ENCODE measurements around the gene TRIM2.

DNA sequence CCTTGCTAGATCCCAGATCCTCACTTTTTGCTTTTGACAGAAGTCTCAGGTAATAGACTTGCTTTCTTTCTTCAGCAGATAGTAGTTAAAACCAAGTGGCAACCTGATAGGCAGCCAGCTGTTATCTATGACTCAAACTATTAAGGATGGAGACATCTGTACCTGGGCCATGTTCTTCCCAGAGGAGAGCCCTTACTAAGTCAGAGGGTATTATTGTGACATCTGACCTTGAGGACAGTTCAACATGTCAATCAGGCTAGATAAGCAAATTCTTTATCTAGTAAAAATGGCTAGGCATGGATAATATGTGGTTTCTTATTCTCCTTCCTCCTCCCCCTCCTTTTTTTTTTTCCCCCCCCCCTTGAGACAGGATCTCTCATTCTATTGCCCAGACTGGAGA lies 39.2 kb downstream of the TRIM2 start:
- TF ChIP-seq, protein P1, sequence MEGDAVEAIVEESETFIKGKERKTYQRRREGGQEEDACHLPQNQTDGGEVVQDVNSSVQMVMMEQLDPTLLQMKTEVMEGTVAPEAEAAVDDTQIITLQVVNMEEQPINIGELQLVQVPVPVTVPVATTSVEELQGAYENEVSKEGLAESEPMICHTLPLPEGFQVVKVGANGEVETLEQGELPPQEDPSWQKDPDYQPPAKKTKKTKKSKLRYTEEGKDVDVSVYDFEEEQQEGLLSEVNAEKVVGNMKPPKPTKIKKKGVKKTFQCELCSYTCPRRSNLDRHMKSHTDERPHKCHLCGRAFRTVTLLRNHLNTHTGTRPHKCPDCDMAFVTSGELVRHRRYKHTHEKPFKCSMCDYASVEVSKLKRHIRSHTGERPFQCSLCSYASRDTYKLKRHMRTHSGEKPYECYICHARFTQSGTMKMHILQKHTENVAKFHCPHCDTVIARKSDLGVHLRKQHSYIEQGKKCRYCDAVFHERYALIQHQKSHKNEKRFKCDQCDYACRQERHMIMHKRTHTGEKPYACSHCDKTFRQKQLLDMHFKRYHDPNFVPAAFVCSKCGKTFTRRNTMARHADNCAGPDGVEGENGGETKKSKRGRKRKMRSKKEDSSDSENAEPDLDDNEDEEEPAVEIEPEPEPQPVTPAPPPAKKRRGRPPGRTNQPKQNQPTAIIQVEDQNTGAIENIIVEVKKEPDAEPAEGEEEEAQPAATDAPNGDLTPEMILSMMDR (conservative IDR thresholded peaks at IDR 0.05; ENCODE audit: low read length): no peak
- no peak for TF ChIP-seq EZH2phosphoT487 (IDR thresholded peaks at IDR 0.05; ENCODE audit: borderline replicate concordance, low read depth, low read length)
